Astrocyte (in vitro differentiated cells and primary cell): ENCODE data around the gene PCGF5. TPM values are rescaled to one million over a fixed set of nuclear protein-coding genes. Genes with fewer than 3 reads are reported as not detected.
A peak's percentile ranks its signal among the peaks of the same experiment; 100 is the strongest.

ENCODE experiments used
- DNase-seq: peaks from one replicate; pipeline ENCODE4 v3.0.0-alpha.2; 2010; ENCODE audit warnings: low read depth
- FAIRE-seq: peaks from 2 replicates; lab custom pipeline; 2011; peaks lifted over from hg19 to GRCh38; lab: Jason Lieb, UNC
- H2AFZ ChIP-seq: 2 replicates; pipeline ENCODE4 v1.6.0; 2012; ENCODE audit warnings: low read depth, low read length, inconsistent platforms
- H3K27ac ChIP-seq: 2 replicates; pipeline ENCODE4 v1.5.1; 2011; ENCODE audit warnings: low read depth, low read length, inconsistent platforms
- H3K27me3 ChIP-seq: 2 replicates; pipeline ENCODE4 v1.6.0; 2011; ENCODE audit warnings: low read length, inconsistent platforms; ENCODE audit not compliant: insufficient read depth
- H3K36me3 ChIP-seq: 2 replicates; pipeline ENCODE4 v1.5.1; 2011; ENCODE audit warnings: low read length, inconsistent platforms; ENCODE audit not compliant: insufficient read depth
- H3K4me1 ChIP-seq: 2 replicates; pipeline ENCODE4 v1.5.1; 2011; ENCODE audit warnings: low read length, inconsistent platforms; ENCODE audit not compliant: insufficient read depth
- H3K4me2 ChIP-seq: 2 replicates; pipeline ENCODE4 v1.6.0; 2012; ENCODE audit warnings: low read length, inconsistent platforms
- H3K4me3 ChIP-seq: 2 replicates; pipeline ENCODE4 v1.5.1; 2011; ENCODE audit warnings: low read depth, mild to moderate bottlenecking, low read length, inconsistent platforms; ENCODE audit not compliant: insufficient read depth
- H3K79me2 ChIP-seq: 2 replicates; pipeline ENCODE4 v1.6.0; 2012; ENCODE audit warnings: mild to moderate bottlenecking, low read length, inconsistent platforms; ENCODE audit not compliant: insufficient read depth
- H3K9ac ChIP-seq: 2 replicates; pipeline ENCODE4 v1.6.0; 2012; ENCODE audit warnings: mild to moderate bottlenecking, low read length, inconsistent platforms
- H3K9me3 ChIP-seq: 2 replicates; pipeline ENCODE4 v1.5.1; 2012; ENCODE audit warnings: low read depth, mild to moderate bottlenecking, low read length, inconsistent platforms; ENCODE audit not compliant: insufficient read depth
- H4K20me1 ChIP-seq: 2 replicates; pipeline ENCODE4 v1.6.0; 2012; ENCODE audit warnings: low read length, inconsistent platforms; ENCODE audit not compliant: insufficient read depth
- H3K27ac Mint-ChIP-seq: one replicate; pipeline ENCODE4 v1.8.0; 2021; ENCODE audit warnings: mild to moderate bottlenecking, mixed read lengths; ENCODE audit not compliant: unreplicated experiment
- H3K27me3 Mint-ChIP-seq: one replicate; pipeline ENCODE4 v1.8.0; 2021; ENCODE audit warnings: low read depth, mixed read lengths; ENCODE audit not compliant: unreplicated experiment
- H3K36me3 Mint-ChIP-seq: one replicate; pipeline ENCODE4 v1.8.0; 2021; ENCODE audit warnings: low read depth, mixed read lengths; ENCODE audit not compliant: unreplicated experiment
- H3K4me1 Mint-ChIP-seq: one replicate; pipeline ENCODE4 v1.8.0; 2021; ENCODE audit warnings: low read depth, mixed read lengths; ENCODE audit not compliant: unreplicated experiment
- H3K4me3 Mint-ChIP-seq: one replicate; pipeline ENCODE4 v1.8.0; 2021; ENCODE audit warnings: mild to moderate bottlenecking, moderate library complexity, mixed read lengths; ENCODE audit not compliant: unreplicated experiment
- H3K9me3 Mint-ChIP-seq: one replicate; pipeline ENCODE4 v1.8.0; 2021; ENCODE audit warnings: mild to moderate bottlenecking, mixed read lengths; ENCODE audit not compliant: unreplicated experiment
- EZH2 ChIP-seq: IDR thresholded peaks from 2 replicates; pipeline ENCODE4 v1.6.1; 2012; ENCODE audit warnings: mild to moderate bottlenecking, low read length, inconsistent platforms; ENCODE audit not compliant: insufficient read depth
- total RNA-seq: library from RNA; stranded (reverse); gene quantifications from 2 replicates; pipeline ENCODE4 v1.2.1, GENCODE V29; 2021
- TF ChIP-seq, protein P1 (sequence below): IDR thresholded peaks from 2 replicates; pipeline ENCODE4 v1.5.1; 2011; ENCODE audit warnings: low read depth, mild to moderate bottlenecking, inconsistent platforms, low read length, moderate library complexity; ENCODE audit not compliant: insufficient read depth

Gene PCGF5
- total RNA-seq, 1 donor from 2014 or later = 31.5 TPM

DNA sequence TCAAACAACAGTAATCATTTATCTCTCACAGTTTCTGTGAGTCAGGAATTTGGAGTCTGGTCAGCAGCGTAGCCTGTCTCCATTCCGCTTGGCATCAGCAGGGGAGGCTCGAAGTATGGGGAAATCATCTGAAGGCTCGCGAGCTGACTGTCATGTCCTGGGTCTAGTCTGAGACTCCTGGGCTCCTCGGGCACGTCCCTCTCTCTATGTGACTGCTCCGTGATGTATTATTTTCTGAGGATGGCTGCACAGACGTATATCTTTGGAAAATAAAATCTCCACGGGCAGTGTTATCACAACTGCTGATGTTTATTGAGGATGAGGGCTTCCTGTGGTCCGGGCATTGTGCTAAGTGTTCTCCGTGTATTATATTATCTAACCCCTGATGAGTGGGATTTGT is 23.3 kb upstream of the PCGF5 start:
- Histone ChIP-seq H3K4me3 (peak overlapping the region; percentile 37), H3K4me2 (peak overlapping the region; percentile 75), H4K20me1 (no peaks in the 10 kb centered on the region), H3K27me3 (no peaks in the 10 kb centered on the region), H3K4me1 (peaks cover 7% of the 10 kb centered on the region), H3K27ac (no peak overlapping the region), H3K9me3 (no peaks in the 10 kb centered on the region), H3K79me2 (no peaks in the 10 kb centered on the region), H2AFZ (peak overlapping the region; percentile 48), H3K9ac (peak overlapping the region; percentile 29), H3K36me3 (no peaks in the 10 kb centered on the region)
- no peak for TF ChIP-seq EZH2
- TF ChIP-seq, protein P1, sequence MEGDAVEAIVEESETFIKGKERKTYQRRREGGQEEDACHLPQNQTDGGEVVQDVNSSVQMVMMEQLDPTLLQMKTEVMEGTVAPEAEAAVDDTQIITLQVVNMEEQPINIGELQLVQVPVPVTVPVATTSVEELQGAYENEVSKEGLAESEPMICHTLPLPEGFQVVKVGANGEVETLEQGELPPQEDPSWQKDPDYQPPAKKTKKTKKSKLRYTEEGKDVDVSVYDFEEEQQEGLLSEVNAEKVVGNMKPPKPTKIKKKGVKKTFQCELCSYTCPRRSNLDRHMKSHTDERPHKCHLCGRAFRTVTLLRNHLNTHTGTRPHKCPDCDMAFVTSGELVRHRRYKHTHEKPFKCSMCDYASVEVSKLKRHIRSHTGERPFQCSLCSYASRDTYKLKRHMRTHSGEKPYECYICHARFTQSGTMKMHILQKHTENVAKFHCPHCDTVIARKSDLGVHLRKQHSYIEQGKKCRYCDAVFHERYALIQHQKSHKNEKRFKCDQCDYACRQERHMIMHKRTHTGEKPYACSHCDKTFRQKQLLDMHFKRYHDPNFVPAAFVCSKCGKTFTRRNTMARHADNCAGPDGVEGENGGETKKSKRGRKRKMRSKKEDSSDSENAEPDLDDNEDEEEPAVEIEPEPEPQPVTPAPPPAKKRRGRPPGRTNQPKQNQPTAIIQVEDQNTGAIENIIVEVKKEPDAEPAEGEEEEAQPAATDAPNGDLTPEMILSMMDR = no peak
- H3K36me3 Mint-ChIP-seq = no peaks in the 10 kb centered on the region
- peaks cover 42% of the 10 kb centered on the region for H3K4me1 Mint-ChIP-seq
- H3K27ac Mint-ChIP-seq = no peak overlapping the region
- peaks cover 1% of the 10 kb centered on the region for H3K9me3 Mint-ChIP-seq
- peak; percentile 56 for DNase-seq
- H3K27me3 Mint-ChIP-seq = no peaks in the 10 kb centered on the region
- FAIRE-seq = no peak
- H3K4me3 Mint-ChIP-seq = no peak overlapping the region

DNA sequence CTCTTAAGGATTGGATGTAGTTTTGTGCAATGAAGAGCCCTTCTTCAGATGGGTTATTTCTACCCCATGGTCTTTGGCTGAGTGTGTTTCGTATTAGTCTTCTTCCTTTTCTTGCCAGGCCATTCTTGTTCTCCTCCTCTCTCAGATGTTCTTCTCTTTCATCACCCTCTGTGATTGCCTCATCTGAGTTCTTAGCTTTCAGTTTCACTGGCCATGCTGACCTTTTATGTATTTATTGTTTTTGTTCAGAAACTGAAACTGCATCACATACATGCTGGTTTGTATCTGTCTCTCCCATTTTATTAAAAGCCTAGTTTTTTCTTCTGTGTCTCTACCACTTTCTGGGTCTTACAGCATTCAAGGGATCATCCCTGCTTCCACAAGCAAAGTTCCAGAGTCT is 21.7 kb upstream of the PCGF5 start:
- no peaks in the 10 kb centered on the region for H3K36me3 Mint-ChIP-seq
- Histone ChIP-seq H3K9me3 (no peaks in the 10 kb centered on the region), H3K9ac (no peak overlapping the region), H3K27me3 (no peaks in the 10 kb centered on the region), H3K4me2 (no peak overlapping the region), H3K27ac (no peak overlapping the region), H3K79me2 (no peaks in the 10 kb centered on the region), H3K4me3 (no peak overlapping the region), H2AFZ (no peak overlapping the region), H4K20me1 (no peaks in the 10 kb centered on the region), H3K4me1 (peaks cover 7% of the 10 kb centered on the region), H3K36me3 (no peaks in the 10 kb centered on the region)
- FAIRE-seq (no peak), DNase-seq (no peak)
- peak overlapping the region; percentile 71 for H3K27ac Mint-ChIP-seq
- no peaks in the 10 kb centered on the region for H3K27me3 Mint-ChIP-seq
- peaks cover 40% of the 10 kb centered on the region for H3K4me1 Mint-ChIP-seq
- H3K4me3 Mint-ChIP-seq = peak overlapping the region; percentile 7
- no peak for TF ChIP-seq EZH2
- TF ChIP-seq, protein P1 = no peak
- H3K9me3 Mint-ChIP-seq = peaks cover 1% of the 10 kb centered on the region

DNA sequence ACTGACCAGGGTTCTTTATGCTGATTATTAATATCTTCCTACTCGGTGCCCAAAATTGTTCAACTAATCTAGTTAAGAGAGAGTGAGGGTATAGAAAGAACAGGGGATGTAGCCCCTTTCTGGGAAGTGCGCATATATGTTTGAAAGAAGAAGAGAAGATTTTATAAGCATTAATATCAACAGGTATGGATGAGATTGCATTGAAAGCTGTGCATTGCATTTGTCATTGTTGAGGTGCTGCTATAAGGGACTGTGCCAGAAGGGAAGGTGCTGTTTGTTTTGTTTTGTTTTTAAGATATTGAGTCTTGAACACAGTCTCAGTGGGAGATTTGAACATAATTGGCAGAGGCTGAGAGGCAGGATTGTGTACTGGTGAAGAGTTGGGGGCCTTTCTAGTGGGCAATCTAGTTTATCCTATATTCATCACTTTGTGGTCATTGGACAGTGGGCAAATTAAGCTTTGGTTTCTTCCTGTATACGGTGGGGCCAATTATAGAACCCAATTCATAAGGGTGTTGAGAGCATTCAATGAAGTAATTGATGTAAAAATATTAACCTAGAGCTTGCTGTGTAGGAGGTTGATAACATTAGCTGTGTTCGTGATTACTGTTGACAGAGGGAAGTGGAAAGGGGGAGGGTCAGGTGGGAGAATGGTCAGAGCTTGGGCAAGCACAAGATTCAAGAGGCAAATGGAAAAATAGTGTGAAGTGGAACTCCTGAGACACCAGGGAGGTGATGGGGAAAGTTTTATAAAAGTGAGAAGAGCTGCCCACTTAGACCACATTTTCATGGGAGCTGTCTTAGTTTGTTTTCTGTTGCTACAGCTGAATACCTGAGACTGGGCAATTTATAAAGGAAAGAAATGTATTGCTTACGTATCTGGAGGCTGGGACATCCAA is 19.9 kb upstream of the PCGF5 start:
- H3K9me3 Mint-ChIP-seq = peaks cover 1% of the 10 kb centered on the region
- H3K36me3 ChIP-seq = no peaks in the 10 kb centered on the region
- no peak overlapping the region for H3K4me3 ChIP-seq
- TF ChIP-seq, protein P1 = no peak
- TF ChIP-seq EZH2 = no peak
- H3K9ac ChIP-seq = no peak overlapping the region
- H3K9me3 ChIP-seq = no peaks in the 10 kb centered on the region
- no peak overlapping the region for H3K4me3 Mint-ChIP-seq
- H3K27me3 Mint-ChIP-seq = no peaks in the 10 kb centered on the region
- H3K4me2 ChIP-seq = no peak overlapping the region
- H3K4me1 ChIP-seq = no peaks in the 10 kb centered on the region
- no peak for DNase-seq
- H3K4me1 Mint-ChIP-seq = peaks cover 34% of the 10 kb centered on the region
- H3K36me3 Mint-ChIP-seq = no peaks in the 10 kb centered on the region
- no peaks in the 10 kb centered on the region for H3K27me3 ChIP-seq
- no peak for FAIRE-seq
- no peak overlapping the region for H3K27ac ChIP-seq
- H3K27ac Mint-ChIP-seq = no peak overlapping the region
- no peaks in the 10 kb centered on the region for H3K79me2 ChIP-seq
- H4K20me1 ChIP-seq = no peaks in the 10 kb centered on the region
- H2AFZ ChIP-seq = no peak overlapping the region
